HEK293T (cell line): ENCODE measurements around the gene GALNT5.

Source experiments
- CTCF ChIA-PET: fragments of 350-600 bp; formaldehyde crosslinking; extraction: SDS; loops from one replicate; lab custom pipeline; 2021; ENCODE audit warnings: antibody characterized with exemption, inconsistent platforms; lab: Yijun Ruan, JAX
- POLR2A ChIA-PET: fragments of 350-600 bp; formaldehyde crosslinking; extraction: SDS; loops from one replicate; lab custom pipeline; 2020; ENCODE audit warnings: antibody characterized with exemption, inconsistent platforms; lab: Yijun Ruan, JAX
- DNase-seq: peaks from one replicate; pipeline ENCODE4 v3.0.0; 2012; ENCODE audit warnings: mixed read lengths; ENCODE audit errors: extremely low spot score
- ARNT ChIP-seq: fragments of 450-650 bp; IDR thresholded peaks from 2 replicates; pipeline ENCODE4 v1.6.1; 2017; ENCODE audit warnings: mild to moderate bottlenecking
- BHLHE40 ChIP-seq: fragments of 450-650 bp; IDR thresholded peaks from 2 replicates; pipeline ENCODE4 v1.6.1; 2016; ENCODE audit warnings: mild to moderate bottlenecking, moderate library complexity, borderline replicate concordance
- CTBP1 ChIP-seq: fragments of 450-650 bp; IDR thresholded peaks from 2 replicates; pipeline ENCODE4 v1.6.1; 2016; ENCODE audit warnings: borderline replicate concordance
- ELF4 ChIP-seq: fragments of 450-650 bp; IDR thresholded peaks from 2 replicates; pipeline ENCODE4 v1.6.1; 2017; ENCODE audit warnings: antibody characterized with exemption
- FOXA1 ChIP-seq: fragments of 450-650 bp; IDR thresholded peaks from 2 replicates; pipeline ENCODE4 v1.6.1; 2016; ENCODE audit warnings: mild to moderate bottlenecking
- FOXK2 ChIP-seq: fragments of 450-650 bp; IDR thresholded peaks from 2 replicates; pipeline ENCODE4 v1.6.1; 2016; ENCODE audit warnings: mild to moderate bottlenecking
- FOXM1 ChIP-seq: fragments of 450-650 bp; IDR thresholded peaks from 2 replicates; pipeline ENCODE4 v1.6.1; 2017; ENCODE audit warnings: mild to moderate bottlenecking, borderline replicate concordance
- HDGF ChIP-seq: fragments of 450-650 bp; IDR thresholded peaks from 2 replicates; pipeline ENCODE4 v1.6.1; 2017; ENCODE audit warnings: antibody characterized with exemption, borderline replicate concordance
- L3MBTL2 ChIP-seq: fragments of 450-650 bp; conservative IDR thresholded peaks from 2 replicates; pipeline ENCODE4 v1.6.1; 2016; ENCODE audit warnings: mild to moderate bottlenecking
- LEF1 ChIP-seq: fragments of 450-650 bp; IDR thresholded peaks from 2 replicates; pipeline ENCODE4 v1.6.1; 2017; ENCODE audit warnings: mild to moderate bottlenecking, borderline replicate concordance
- NFRKB ChIP-seq: fragments of 450-650 bp; IDR thresholded peaks from 2 replicates; pipeline ENCODE4 v1.6.1; 2016; ENCODE audit warnings: mild to moderate bottlenecking, moderate library complexity
- PKNOX1 ChIP-seq: fragments of 450-650 bp; IDR thresholded peaks from 2 replicates; pipeline ENCODE4 v1.6.1; 2016
- SP1 ChIP-seq: fragments of 450-650 bp; IDR thresholded peaks from 2 replicates; pipeline ENCODE4 v1.6.1; 2017
- SUZ12 ChIP-seq: fragments of 450-650 bp; IDR thresholded peaks from 2 replicates; pipeline ENCODE4 v1.6.1; 2016; ENCODE audit warnings: mild to moderate bottlenecking
- TARDBP ChIP-seq: fragments of 450-650 bp; IDR thresholded peaks from 2 replicates; pipeline ENCODE4 v1.6.1; 2016
- ZNF384 ChIP-seq: fragments of 450-650 bp; IDR thresholded peaks from 2 replicates; pipeline ENCODE4 v1.6.1; 2016

GALNT5 gene

GRCh38 chr2:157355618-157356017 is 98.1 kb downstream of the GALNT5 start:
- TF ChIP-seq ARNT (no peak), FOXM1 (no peak), L3MBTL2 (no peak), LEF1 (no peak), HDGF (no peak), PKNOX1 (no peak), SUZ12 (no peak), SP1 (no peak), FOXK2 (no peak), ZNF384 (no peak)
- no peak for DNase-seq
- POLR2A ChIA-PET, result no interaction called here
- CTCF ChIA-PET, result interaction anchor here (0.6 kb wide), 1 partner anchor 8 kb away, joined by 3 read pairs; no protein-coding TSS in a partner anchor

GRCh38 chr2:157359628-157360027 is 102.1 kb downstream of the GALNT5 start:
- CTCF ChIA-PET, result no interaction called here
- DNase-seq, result no peak
- POLR2A ChIA-PET, result no interaction called here
- TF ChIP-seq ELF4 (no peak), SP1 (no peak), ARNT (no peak), NFRKB (no peak), ZNF384 (no peak), BHLHE40 (no peak), CTBP1 (no peak), PKNOX1 (no peak), FOXK2 (no peak), FOXM1 (no peak), L3MBTL2 (no peak), SUZ12 (no peak), FOXA1 (no peak)

GRCh38 chr2:157361526-157361925 is 104.0 kb downstream of the GALNT5 start:
- no peak for DNase-seq
- CTCF ChIA-PET, result no interaction called here
- POLR2A ChIA-PET, result no interaction called here
- TF ChIP-seq LEF1 (no peak), BHLHE40 (no peak), ZNF384 (no peak), HDGF (no peak), L3MBTL2 (no peak), CTBP1 (no peak), FOXK2 (no peak), FOXM1 (no peak)

GRCh38 chr2:157362627-157363026 is 105.1 kb downstream of the GALNT5 start:
- no peak for TF ChIP-seq SUZ12
- no peak for TF ChIP-seq TARDBP
- TF ChIP-seq NFRKB, result no peak
- no peak for TF ChIP-seq L3MBTL2
- TF ChIP-seq FOXA1, result no peak
- ChIA-PET POLR2A (no interaction called here), CTCF (interaction anchor here (1.2 kb wide), 1 partner anchor 35 kb away, joined by 3 read pairs; no protein-coding TSS in a partner anchor)
- DNase-seq, result no peak

GRCh38 chr2:157363612-157364101 is 106.2 kb downstream of the GALNT5 start:
- ChIA-PET POLR2A (no interaction called here), CTCF (interaction anchor here (1.0 to 1.2 kb wide), 2 partner anchors 27 to 36 kb away, joined by 3 read pairs; no protein-coding TSS in a partner anchor)
- no peak for DNase-seq

More at GRCh38 chr2:157363612-157364101, 106.2 kb downstream of the GALNT5 start:
- no peak for TF ChIP-seq NFRKB
- TF ChIP-seq FOXK2, result no peak
- no peak for TF ChIP-seq TARDBP
- no peak for TF ChIP-seq FOXA1
- TF ChIP-seq L3MBTL2, result no peak
- TF ChIP-seq SUZ12, result no peak
- TF ChIP-seq FOXM1, result no peak
- TF ChIP-seq BHLHE40, result no peak
